NCI-H2029 (cell line): ENCODE results near the gene ID3.

Source experiments
- DNase-seq: peaks from one replicate; lab custom pipeline; 2025; lab: John Stamatoyannopoulos, UW

Gene ID3

DNA sequence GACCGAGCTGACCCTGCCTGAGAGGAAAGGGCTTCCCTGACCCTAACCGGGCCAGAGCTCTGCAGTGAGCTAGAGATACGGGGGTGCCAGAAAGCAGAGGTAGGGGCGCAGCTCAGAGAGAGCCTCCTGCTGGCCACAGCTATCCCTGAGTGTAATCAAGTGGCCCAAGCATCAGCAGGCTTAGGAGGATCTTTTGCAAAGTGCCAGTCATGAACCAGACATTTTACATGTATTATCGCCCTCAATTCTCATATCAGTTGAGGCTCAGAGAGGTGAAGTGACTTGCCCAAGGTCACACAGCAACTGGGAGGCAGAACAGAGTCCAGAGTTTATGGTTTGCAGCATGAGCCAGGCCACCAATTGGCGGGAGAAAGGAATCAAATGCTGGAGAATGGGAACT lies 7.0 kb upstream of the ID3 start:
- DNase-seq, result no peak

DNA sequence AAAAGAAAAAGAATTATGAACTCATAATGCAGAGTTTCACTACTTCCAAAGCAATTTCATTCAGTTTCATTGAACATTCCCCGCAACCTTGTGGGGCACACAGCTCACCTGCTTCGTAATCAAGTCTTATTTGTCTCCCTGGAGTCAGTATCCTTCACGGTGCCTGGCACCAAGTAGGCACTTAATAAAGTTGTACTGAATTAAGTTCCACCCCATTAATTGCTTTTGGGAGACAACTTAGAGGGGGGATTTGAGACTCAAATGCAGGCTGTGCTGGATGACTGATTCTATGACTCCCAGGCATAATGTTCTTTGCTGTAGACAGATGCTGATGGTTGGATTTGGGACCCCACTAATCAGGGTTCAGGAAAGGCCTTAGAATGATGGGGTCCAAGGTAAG lies 6.5 kb upstream of the ID3 start:
- no peak for DNase-seq

DNA sequence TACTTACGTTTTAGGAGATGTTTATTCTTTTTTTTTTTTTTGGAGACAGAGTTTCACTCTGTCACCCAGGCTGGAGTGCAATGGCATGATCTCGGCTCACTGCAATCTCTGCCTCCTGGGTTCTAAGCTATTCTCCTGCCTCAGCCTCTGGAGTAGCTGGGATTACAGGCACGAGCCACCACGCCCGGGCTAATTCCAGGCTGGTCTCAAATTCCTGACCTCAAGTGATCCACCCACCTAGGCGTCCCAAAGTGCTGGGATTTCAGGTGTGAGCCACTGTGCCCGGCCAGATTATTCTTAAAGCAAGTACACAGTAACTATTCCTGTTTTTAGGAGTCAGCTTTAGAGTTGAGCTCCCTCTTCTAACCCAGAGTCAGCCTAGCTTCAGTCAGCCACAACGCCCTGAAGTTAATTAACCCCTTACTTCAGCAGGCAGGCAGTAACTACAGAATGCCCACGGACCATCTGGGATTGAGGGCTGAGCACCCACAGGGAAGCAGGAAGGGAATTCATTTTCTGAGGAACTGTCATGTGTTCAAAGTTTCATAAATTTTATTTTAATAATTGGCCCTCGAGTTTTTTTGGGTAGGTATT lies 5.3 kb upstream of the ID3 start:
- no peak for DNase-seq

DNA sequence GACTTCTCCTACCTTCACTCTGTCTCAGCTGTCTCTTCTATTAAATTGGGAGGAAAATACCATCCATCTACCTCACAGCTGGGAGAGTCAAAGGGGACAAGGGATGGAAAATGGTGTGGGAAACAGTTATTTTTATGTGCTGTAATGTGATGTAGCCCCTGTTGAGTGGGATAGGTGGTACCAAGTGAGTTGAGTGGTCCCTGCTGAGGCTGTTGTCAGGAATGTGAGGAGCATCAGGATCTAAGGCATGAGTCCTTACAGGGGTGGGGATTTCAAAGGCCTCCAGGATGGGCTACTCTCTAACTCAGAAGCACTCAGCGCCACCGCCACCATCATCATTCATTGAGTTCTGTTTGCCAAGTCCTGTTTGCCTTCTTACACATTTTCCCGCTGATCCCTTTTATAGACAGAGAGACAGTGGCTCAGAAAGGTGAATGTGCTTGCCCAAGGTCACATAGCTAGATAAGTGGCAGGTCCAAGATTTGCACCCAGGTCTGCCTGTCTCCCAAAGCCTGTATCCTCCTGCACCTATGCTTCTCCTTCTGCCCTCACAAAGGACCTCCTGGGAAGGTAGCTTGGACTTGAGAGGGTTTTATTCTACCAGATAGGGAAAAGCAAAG lies 4.6 kb upstream of the ID3 start:
- no peak for DNase-seq

DNA sequence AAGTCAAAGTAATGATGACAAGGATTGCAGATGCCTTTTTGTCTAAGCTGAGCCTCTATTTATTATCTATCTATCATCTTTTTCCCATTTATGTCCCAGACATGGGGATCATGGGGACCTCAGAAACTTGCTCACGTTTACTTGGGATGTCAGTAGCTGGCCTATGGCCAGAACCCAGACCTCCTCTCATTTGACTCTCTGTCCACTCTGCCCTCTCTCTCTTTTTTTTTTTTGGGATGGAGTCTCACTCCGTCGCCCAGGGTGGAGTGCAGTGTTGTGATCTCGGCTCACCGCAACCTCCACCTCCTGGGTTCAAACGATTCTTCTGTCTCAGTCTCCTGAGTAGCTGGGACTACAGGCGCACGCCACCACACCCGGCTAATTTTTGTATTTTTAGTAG lies 3.7 kb upstream of the ID3 start:
- no peak for DNase-seq

DNA sequence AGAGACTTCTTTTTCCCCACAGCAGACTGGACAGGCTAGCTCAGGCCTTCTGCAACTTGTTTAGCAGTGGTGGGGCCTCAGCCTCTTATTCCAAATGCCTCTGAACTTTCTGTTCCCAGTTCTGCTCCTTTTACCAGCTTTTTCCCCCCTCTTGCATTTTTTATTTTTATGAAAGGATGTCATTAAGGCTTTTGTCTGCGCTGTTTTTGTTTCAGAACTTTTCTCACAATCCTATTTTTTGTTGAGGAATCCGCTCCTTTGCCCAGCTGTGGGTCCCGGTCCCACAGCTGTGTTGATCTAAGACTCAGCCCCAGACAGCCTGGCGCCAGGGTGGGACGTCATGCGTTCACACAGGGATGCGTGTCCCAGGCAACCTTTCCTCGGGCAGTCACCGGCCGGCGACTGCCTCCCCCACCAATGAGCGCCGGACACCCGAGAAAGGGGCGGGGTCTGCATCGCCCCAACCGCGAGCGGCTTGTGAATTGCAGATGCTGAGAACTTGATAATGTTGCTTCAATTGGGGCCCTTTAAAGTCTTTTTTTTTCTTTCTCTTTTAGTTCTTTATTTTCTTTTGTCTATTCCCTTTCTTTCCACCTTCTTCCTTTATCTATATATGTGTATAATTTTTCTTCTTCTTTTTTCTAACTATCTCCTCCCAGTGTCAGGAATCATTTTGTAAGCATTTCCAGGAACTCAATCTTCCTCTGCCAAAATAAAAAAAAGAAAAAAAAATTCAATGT lies 3.0 kb upstream of the ID3 start:
- DNase-seq, result peak; percentile 94

DNA sequence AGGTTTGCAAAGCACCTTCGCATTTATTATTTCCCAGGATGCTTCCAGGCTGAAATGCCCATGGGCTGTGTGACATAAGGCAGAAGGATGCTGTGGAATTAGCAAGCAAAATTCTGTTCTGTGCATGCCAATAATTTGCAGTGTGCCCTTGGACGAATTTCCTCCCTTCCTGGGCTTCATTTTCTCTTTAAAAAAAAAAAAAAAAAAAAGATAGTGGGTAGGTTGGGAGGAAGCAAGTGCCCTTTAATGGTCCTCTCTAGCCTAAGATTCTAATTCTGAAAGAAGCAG lies 2.5 kb upstream of the ID3 start:
- DNase-seq, result no peak

DNA sequence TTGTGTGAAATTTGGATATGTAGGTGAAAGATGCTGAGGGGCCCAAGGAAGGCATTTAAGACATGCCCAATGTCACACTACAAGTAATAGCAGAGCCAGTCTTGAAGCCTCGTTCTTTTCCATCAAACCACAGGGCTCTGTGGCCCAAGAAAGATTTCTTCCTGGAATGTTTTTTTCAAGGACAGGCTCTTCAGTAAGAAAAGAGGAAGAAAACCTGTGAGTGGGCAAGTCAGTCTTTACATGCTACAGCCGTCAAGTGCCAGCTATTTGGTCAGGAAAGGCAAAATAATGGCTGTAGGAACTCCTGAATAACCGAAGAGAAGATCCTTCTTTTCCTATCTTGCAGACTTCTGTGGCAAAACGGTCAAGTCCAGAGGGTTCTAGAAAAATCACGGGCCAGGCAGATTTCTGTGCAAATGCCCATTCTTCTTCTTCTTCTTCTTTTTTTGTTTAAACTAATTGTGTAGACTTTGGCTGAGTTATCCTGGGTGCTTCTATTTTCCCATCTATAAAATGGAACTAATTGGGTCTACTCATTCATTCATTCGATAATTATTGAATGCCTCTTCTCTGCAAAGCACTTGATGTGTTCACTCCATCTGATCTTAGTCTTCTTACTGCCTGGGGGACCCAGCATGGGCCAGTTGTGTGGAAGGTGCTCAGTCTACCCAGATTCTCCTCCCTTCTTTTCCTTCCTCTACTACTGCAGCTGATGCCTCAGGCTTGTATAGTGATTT lies 1.9 kb upstream of the ID3 start:
- no peak for DNase-seq

DNA sequence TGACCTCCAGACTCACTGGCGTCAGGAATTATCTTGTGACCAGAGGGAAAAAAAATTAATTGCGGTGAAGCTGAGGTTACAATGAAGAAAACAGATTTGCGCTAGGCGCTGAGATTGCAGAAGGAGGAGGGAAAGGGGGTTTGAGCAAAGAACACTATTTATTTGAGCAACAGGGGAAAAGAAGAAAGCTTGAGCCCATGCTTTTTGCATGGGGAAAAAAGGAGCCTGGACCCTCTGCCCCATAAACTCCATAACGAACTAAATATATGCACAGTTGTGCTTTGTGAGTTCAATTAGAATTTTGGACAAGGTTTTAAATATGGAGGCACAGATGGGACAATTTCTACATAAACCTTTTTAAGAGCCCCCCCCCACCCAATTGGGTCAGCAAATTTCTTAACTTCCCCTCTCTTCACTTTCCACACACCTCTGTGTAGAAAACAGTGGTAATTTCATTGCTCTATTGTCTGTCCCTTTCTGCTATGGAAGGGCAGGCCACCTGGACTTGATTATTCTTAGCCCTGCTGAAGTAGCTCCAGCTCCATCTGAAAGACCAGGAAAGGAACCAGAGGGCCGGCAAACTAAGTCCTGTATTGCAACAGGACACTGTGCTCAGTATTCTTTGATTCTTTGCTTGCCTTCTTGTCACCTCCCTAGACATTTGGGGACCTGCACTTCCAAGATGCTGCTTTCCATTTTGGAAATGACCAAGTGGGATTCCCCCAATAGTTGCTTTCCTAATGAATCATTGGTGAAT lies 862 bp upstream of the ID3 start:
- DNase-seq, result no peak

DNA sequence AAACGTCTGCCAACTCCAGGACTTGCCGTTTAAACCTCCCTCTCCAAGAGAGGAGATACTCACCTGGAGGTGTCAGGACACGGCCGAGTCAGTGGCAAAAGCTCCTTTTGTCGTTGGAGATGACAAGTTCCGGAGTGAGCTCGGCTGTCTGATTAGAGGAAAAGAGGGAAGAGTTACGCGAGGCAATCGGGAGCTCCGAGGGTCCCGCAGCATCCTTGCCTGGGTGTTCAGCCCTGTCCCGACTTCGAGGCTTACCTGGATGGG lies 497 bp downstream of the ID3 start:
- no peak for DNase-seq

DNA sequence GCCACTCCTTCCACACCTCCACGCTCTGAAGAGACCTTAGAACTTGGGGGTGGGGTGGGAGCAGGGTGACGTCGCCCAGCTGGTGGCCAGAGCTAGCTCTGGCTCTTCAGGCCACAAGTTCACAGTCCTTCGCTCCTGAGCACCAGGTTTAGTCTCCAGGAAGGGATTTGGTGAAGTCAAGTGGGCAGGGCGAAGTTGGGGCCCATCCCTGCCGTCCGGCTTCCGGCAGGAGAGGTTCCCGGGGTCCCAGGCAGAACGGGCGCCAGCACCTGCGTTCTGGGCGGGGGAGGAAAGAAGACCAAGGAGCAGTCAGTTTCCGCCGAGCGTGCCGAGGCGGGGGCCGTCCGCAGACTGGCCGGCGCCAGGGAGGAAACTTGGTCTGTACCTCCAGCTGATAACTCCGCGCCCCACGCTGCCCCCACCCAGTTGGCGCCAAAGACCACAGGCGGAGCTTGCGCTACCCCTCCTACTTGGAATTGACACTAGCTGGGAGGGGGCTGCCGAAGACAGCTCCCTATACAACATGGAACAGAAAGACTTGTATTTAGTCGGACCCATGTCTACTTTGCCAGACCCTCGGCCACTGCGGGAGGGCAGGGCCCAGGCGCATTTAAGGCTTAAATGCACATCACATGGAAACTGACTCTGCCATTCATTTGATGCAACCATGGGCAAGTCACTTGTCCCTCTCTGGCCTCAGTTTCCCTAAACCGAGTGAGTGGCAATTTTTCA lies 995 bp downstream of the ID3 start:
- no peak for DNase-seq

DNA sequence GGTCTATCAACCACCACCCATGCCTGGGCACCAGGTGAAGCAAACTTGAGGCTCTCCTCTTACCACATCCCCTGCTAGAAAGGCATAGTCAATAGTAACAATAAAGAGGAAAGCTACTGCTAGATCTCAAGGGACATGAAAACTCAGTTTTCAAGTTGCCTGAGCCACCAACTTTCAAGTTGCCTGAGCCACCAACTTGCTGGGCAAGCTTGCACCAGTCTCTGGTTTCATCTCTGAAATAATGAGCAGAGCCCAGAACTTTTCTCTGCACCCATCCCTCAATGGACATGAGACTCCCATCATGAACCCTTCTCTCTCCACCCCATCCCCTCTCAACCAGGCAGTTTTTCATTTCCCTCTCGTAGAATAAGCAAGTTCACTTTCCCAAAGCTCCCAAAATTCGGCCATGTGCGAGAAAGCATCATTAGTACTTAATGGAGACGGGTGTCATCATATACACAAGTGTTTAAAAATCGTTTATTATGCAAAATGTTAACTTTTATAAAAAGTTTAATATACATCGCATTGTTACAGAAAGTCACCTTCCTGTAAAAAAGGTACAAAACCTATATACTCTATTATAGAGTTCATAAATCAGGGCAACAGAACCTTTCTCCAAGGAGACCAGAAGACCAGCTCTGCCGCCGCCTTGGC lies 1.7 kb downstream of the ID3 start:
- DNase-seq, result no peak

DNA sequence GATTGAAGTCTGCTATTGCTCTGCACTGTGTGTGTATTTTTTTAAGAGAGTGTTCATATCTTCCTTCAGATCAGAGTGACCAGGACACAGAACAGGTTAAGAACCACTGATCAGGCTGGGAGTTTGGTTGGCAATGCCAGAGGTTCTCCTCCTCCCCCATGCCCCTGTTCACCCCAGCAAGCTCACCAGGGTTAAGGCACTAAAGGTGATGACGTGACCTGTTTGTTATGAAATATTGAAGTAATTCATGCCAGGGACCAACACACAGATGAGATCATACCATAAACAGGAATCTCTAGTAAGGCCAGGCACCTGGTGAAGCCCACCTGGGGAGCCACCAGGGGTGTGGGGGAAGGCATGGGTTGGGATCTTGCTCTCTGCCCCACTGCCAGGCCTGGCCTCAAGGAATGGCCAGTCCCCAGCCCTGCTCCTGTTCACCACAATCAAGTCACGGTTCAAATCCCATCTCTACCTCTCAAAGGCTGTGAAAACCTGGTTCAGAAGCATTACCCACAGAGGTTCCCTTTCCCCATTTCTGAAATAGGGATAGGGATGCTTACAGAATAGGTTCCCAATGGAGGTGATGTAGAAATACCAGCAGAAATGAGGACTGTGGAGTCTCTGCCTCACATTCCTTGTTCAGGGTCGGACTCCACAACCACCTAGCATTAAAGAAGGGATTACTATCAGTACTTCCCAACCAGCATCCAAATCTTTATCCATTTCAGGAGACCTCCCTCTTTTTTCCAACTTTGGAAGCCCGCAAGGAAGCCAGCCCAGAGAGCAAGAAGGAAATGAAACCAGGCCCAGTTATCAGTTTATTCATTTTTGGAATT lies 2.4 kb downstream of the ID3 start:
- peak; percentile 64 for DNase-seq

DNA sequence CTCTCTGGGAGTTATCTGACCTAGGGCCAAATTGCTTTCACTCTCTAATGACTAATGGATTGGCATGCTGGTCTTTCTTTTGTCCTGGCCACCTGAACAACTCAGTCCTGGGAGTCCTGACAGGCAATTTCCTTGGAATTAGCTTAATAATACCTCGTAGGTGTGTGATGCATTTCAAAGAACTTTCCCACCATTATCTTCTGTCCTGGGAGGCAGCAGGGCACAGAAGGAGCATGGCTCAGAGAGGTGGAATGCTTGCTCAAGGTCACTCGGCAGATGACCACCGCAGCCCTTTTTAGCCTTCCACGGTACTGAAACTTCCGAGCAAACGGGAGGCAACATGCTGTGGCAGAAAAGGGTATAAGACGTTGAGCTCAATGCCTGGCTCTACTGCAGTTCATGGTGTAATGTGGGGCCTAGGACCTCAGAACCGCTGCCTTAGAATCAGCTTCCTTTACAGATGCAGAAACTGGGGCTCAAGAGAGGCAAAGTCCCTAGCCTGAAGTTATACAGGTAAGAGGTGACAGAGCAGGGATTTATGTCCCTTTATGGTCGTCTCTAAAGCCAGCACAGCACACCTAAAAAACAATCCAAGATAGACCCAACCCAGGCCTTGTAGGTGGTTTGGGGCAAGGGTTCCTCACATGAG lies 3.2 kb downstream of the ID3 start:
- peak; percentile 37 for DNase-seq

DNA sequence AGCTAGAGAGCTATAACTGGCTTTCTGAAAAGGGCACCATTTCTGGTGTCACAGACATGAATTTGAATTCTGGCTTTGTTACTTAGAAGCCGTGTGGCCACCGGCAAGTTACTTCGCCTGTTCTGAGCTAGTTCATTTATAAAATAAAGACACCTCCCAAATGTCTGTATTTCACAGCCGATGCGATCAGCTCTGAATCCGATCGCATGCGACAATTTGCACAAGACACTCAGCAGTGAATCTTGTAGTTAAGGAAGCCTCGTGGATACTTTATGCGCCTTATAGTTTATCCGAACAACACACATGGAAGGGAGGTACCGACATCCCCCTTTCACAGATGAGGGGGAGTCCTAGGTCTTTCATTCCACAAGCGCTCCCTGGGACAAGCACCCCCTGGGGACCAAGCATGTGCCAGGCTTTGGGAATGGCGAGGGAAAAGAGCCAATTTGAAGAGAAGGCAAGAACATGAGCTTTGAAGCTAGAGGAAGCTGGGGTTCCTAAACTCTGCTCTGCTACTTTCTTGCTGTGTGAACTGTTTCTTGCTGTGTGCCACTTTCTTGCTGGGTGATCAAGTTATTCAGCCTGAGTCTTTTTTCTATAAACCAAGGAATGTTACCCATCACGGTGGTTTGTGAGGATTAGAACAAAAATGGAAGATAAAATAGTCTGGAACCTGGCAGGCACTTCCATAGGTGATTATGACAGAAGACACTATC lies 3.9 kb downstream of the ID3 start:
- DNase-seq, result no peak

DNA sequence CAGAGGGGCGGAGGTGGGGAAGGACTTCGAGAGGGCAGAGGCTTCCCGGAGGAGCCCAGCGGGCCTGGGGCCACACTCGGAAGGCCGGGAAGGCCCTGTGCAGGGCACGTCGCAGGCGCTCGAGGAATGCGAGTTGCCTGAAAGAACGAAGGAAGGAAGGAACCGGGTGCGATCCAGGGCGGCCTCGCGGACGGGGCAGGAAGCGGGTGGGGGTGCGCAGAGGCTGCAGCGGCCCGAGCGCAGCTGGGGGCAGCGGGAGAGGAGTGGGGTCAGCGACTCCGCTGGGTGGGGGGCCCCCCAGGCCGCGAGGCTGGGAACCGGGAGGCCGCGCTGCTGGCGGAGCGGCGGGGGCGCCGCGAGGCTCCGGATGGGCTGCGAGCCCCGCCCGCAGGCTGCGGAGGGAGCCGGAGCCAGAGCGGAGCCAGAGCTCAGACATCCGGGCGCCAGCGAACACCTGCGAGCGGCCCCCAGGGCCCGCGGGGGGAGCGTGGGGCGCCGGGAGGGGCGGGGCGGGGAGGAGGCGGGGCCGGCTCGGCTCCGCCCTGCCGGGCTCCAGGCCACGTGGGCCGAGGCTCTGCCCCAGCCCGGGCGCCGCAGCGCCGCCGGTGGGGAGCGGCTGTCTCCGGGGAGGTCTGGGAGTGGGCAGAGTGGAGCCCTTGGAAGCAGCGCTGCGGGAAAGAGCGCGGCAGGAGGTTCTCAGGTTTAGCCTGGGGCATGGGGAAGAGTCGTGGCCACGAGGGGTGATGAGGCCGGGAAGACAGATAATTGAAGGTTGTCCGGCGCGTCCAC lies 4.6 kb downstream of the ID3 start:
- DNase-seq, result peak; percentile 80

DNA sequence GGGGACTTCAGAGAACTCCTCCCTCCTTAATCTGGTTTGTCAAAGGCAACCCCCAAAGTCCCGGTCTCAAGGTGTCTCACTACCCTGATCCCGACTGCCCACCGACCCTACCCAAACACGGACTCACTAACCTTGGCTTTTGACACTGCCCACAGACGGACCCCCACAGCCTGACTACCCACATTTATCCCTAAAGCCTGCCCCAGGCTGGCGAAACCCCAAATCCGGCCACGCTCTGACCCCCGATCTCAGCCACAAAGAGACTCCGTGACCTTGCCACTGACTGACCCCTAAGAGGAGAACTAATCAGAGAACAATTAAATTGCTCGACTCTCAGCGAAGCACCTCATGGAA lies 5.2 kb downstream of the ID3 start:
- no peak for DNase-seq

DNA sequence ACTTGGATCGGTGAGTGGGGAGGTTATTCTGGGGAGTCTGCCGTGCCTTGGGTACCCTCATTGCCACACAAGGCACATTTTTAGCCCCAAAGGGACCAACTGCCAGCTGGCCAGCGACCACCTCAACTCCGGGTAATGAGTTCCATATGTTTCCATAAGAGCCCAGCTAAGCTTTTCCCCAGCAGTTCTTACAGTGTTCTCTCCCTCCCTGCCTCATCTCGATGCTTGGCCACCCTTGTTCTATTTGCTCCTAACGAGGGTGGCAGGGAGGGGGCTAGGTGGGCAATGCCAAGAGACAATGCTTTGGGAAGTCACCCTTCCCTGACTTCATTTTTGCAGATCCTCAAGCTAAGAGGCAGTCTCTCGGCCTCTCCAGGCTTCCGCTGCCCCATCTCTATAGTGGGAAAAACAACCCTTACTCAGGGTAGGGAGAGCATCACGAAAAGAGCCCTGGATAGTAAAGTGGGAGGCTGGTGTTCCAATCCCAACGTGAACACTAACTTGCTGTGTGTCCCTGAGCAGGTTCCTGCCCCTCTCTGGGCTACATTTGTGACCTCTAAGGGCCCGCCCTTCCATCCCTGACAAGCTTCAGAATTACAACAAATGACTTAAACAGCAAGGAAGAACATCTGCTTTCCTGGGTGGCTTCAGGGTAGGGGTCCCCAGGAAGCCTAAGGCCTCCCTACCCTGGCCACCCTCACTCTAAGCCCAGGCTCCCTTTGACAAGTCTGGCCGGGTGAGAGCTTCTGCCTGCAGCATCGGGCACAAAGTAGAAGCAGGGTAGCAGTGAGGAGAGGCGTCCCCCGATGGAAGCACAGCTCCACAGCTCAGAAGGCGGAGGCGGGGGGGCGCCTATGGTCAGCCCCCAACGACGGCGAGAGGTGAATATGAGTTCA lies 5.8 kb downstream of the ID3 start:
- DNase-seq, result no peak
